ENCODE results near the gene ABCF3. TPM values are rescaled to one million over a fixed set of nuclear protein-coding genes. Genes with fewer than 3 reads are reported as not detected.
"Not testable (repeated sequence)": the region's sequence is repeated elsewhere in the genome, so short reads cannot be mapped to it uniquely, and the experiment has no call there.

The ABCF3 gene
- total and polyA plus RNA-seq, 2 of the 13 experiments (the other 11 are each of a cell fraction or from before 2014, with no cell fraction given), result 38.8 to 46.5 TPM

GRCh38 chr3:184160456-184160855, 25.5 kb upstream of the ABCF3 start:
- Histone ChIP-seq H3K4me3 (replicated peaks in 1 of 3; ENCODE audit: insufficient read depth in 1 of 3, low read depth in 2 of 3, low read length in 3 of 3) (no peak overlapping the region), H3K36me3 (replicated peaks in 1 of 2; ENCODE audit: control insufficient read depth in 1 of 2, insufficient read depth in 2 of 2, low read length in 2 of 2) (peaks cover 20 to 35% of the 10 kb centered on the region in 2 experiments; a peak in 4 of 5 replicates), H2AFZ (ENCODE audit: low read length) (no peak overlapping the region), H3K4me2 (ENCODE audit: low read depth, low read length) (no peak overlapping the region), H3K9ac (ENCODE audit: insufficient read depth, low read depth, low read length) (no peak overlapping the region), H3K4me1 (ENCODE audit: insufficient read depth, low read length) (peaks cover 40% of the 10 kb centered on the region), H3K9me3 (ENCODE audit: low read length) (no peaks in the 10 kb centered on the region), H3K27ac (ENCODE audit: extremely low read length, insufficient read depth, low read length) (no peak overlapping the region), H3K79me2 (ENCODE audit: insufficient read depth, low read length) (peaks cover 65% of the 10 kb centered on the region), H3K27me3 (ENCODE audit: control insufficient read depth in 1 of 2, insufficient read depth in 2 of 2, low read length in 2 of 2) (no peaks in the 10 kb centered on the region; a peak in 1 of 5 replicates), H4K20me1 (ENCODE audit: insufficient read depth, low read length) (peaks cover 35% of the 10 kb centered on the region)
- no peak for TF ChIP-seq ZNF251 (CRISPR knock-in tag; IDR thresholded peaks at IDR 0.05)
- TF ChIP-seq MEF2D (CRISPR knock-in tag; IDR thresholded peaks at IDR 0.05), result no peak
- TF ChIP-seq ZNF609 (CRISPR knock-in tag; IDR thresholded peaks at IDR 0.05; ENCODE audit: borderline replicate concordance), result no peak
- no peak for TF ChIP-seq HCFC1 (IDR thresholded peaks at IDR 0.05; ENCODE audit: low read depth, low read length)
- TF ChIP-seq FIP1L1 (IDR thresholded peaks at IDR 0.05; ENCODE audit: borderline replicate concordance, insufficient read depth, low read depth, low read length), result no peak
- TF ChIP-seq JUN (CRISPR knock-in tag; IDR thresholded peaks at IDR 0.05), result no peak
- TF ChIP-seq MIER3 (CRISPR knock-in tag; IDR thresholded peaks at IDR 0.05; ENCODE audit: borderline replicate concordance), result no peak
- no peak for TF ChIP-seq ZNF484 (CRISPR knock-in tag; IDR thresholded peaks at IDR 0.05; ENCODE audit: borderline replicate concordance, low read depth)
- no peak for TF ChIP-seq AGO1 (IDR thresholded peaks at IDR 0.05; ENCODE audit: low read depth, low read length, poor library complexity, severe bottlenecking)
- CTCF ChIA-PET (ENCODE audit: low intra/inter-chr PET ratio, low total read pairs), result no interaction called here
- in situ Hi-C loops (cut with HindIII; ENCODE audit: extremely low pct_ligation_motif_present, low pct_unique_long_range_greater_than_20kb), result no loop called here
- POLR2A ChIA-PET, result interaction anchor here (0.9 to 1.4 kb wide), 3 partner anchors 9 to 26 kb away, joined by 3 to 4 read pairs (median 4); no protein-coding TSS in a partner anchor
- no TSS peak for BruUV-seq (replicated peaks)
- FAIRE-seq (no peak), DNase-seq (ENCODE audit: low spot score) (no peak), ATAC-seq (no peak)
- intact Hi-C loops (cut with micrococcal nuclease; ENCODE audit: unreplicated experiment), result no loop called here
- WGBS (ENCODE audit: low lambda C conversion rate), result 100% methylated on average over 2 of the region's 2 CpGs

- 98% methylated on average over 8 of the region's 8 CpGs for WGBS (ENCODE audit: low lambda C conversion rate)
- Histone ChIP-seq H4K20me1 (ENCODE audit: insufficient read depth, low read length) (peaks cover 28% of the 10 kb centered on the region), H3K79me2 (ENCODE audit: insufficient read depth, low read length) (peaks cover 45% of the 10 kb centered on the region), H3K36me3 (replicated peaks in 1 of 2; ENCODE audit: control insufficient read depth in 1 of 2, insufficient read depth in 2 of 2, low read length in 2 of 2) (peaks cover 37 to 56% of the 10 kb centered on the region in 2 experiments; a peak in 4 of 5 replicates), H3K4me1 (ENCODE audit: insufficient read depth, low read length) (peaks cover 32% of the 10 kb centered on the region)
- FAIRE-seq; CTCF ChIA-PET (ENCODE audit: low intra/inter-chr PET ratio, low total read pairs); intact Hi-C loops (cut with micrococcal nuclease; ENCODE audit: unreplicated experiment); H3K9ac ChIP-seq (ENCODE audit: insufficient read depth, low read depth, low read length); H3K9me3 ChIP-seq (ENCODE audit: low read length); H3K27me3 ChIP-seq (ENCODE audit: control insufficient read depth in 1 of 2, insufficient read depth in 2 of 2, low read length in 2 of 2); H2AFZ ChIP-seq (ENCODE audit: low read length); H3K4me2 ChIP-seq (ENCODE audit: low read depth, low read length); POLR2A ChIA-PET; H3K27ac ChIP-seq (ENCODE audit: extremely low read length, insufficient read depth, low read length); BruUV-seq (replicated peaks); in situ Hi-C loops (cut with HindIII; ENCODE audit: extremely low pct_ligation_motif_present, low pct_unique_long_range_greater_than_20kb); H3K4me3 ChIP-seq (replicated peaks in 1 of 3; ENCODE audit: insufficient read depth in 1 of 3, low read depth in 2 of 3, low read length in 3 of 3); ATAC-seq; DNase-seq (ENCODE audit: low spot score): not testable (repeated sequence)
These were observed 23.4 kb upstream of the ABCF3 start for GRCh38 chr3:184162571-184163070.

Measured in HepG2 (cell line).